ENCODE data around the gene RAB11FIP4.

The RAB11FIP4 gene

GRCh38 chr17:31548709-31549108 is 157.2 kb downstream of the RAB11FIP4 start:
- Mint-ChIP-seq H3K36me3 (ENCODE audit: low read depth) (no peaks in the 10 kb centered on the region), H3K9me3 (no peaks in the 10 kb centered on the region), H3K4me1 (ENCODE audit: low read depth) (peaks cover 19% of the 10 kb centered on the region), H3K27ac (peak overlapping the region; percentile 84), H3K4me3 (peak overlapping the region; percentile 93), H3K27me3 (ENCODE audit: low read depth) (peaks cover 17% of the 10 kb centered on the region)
- DNase-seq (ENCODE audit: low spot score): no peak

DNA sequence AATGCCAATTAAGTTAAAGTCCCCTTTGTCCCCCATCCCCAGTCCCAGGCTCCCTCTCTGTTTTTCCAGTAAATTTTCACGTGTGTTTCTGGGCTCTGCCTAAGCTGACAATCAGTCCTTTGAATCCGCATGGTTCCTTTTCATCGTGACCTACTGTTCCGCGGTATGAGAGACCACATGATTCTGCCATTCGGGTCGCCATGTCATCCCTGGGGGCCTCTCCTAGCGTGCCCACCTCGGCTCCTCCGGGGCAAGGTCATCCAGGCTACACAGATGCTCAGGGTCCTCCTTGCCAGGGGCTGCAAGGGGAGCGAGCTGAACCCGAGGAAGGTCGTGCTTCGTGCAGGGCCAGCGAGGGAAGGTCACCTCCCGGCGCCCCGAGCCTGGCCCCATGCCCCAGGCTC is 157.6 kb downstream of the RAB11FIP4 start:
- no peaks in the 10 kb centered on the region for H3K9me3 Mint-ChIP-seq
- H3K36me3 Mint-ChIP-seq (ENCODE audit: low read depth): no peaks in the 10 kb centered on the region
- H3K4me1 Mint-ChIP-seq (ENCODE audit: low read depth): peaks cover 19% of the 10 kb centered on the region
- peak overlapping the region; percentile 84 for H3K27ac Mint-ChIP-seq
- peaks cover 20% of the 10 kb centered on the region for H3K27me3 Mint-ChIP-seq (ENCODE audit: low read depth)
- no peak for DNase-seq (ENCODE audit: low spot score)
- H3K4me3 Mint-ChIP-seq: peak overlapping the region; percentile 93

DNA sequence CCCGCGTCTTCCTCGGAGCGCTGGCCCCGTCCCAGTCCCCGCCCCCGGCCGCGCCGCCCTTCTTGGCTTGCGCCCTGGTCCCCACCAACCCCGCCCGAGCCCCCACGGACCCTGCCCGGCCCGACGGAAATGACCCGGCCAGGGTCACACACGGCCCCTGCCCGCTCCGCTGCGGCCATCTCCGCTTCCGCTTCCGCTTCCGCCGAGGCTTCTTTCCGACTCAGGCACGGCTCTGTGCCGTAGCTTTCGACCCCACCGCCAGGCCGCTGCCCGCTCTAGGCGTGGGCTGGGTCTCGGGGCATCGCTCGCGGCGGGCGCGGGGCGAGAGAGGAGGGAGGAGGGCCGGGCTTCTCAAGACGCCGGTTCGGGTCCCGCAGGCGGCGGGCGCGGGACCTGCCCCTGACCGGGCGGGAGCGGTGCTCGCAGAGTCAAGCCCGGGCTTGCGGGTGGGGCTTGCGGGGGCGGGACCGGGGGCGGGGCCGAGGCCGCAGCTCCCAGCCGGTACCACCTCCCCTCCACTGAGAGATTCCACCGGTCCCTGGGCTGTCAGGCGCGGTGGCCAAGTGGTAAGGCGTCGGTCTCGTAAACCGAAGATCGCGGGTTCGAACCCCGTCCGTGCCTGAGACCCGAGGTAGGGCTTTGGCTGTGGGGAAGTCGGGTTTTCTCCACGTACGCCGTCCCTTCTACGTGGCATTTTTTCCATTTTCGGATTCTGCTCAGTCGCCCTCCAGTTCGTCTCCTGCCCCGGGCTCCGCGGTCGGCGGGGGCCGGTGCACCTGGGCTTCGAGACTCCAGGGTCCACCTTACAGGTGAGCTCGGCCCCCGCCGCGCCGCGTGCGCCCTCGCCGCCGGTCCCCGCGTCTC is 158.3 kb downstream of the RAB11FIP4 start:
- peak overlapping the region; percentile 88 for H3K27ac Mint-ChIP-seq
- peak; percentile 89 for DNase-seq (ENCODE audit: low spot score)
- peaks cover 24% of the 10 kb centered on the region for H3K27me3 Mint-ChIP-seq (ENCODE audit: low read depth)
- H3K4me3 Mint-ChIP-seq: peak overlapping the region; percentile 93
- H3K36me3 Mint-ChIP-seq (ENCODE audit: low read depth): no peaks in the 10 kb centered on the region
- peaks cover 19% of the 10 kb centered on the region for H3K4me1 Mint-ChIP-seq (ENCODE audit: low read depth)
- H3K9me3 Mint-ChIP-seq: no peaks in the 10 kb centered on the region

GRCh38 chr17:31550389-31551056 is 159.0 kb downstream of the RAB11FIP4 start:
- peaks cover 24% of the 10 kb centered on the region for H3K27me3 Mint-ChIP-seq (ENCODE audit: low read depth)
- peaks cover 20% of the 10 kb centered on the region for H3K4me1 Mint-ChIP-seq (ENCODE audit: low read depth)
- H3K4me3 Mint-ChIP-seq: peak overlapping the region; percentile 88
- no peak for DNase-seq (ENCODE audit: low spot score)
- H3K9me3 Mint-ChIP-seq: no peaks in the 10 kb centered on the region
- no peaks in the 10 kb centered on the region for H3K36me3 Mint-ChIP-seq (ENCODE audit: low read depth)
- peak overlapping the region; percentile 78 for H3K27ac Mint-ChIP-seq

- Mint-ChIP-seq H3K4me3 (no peak overlapping the region), H3K27ac (no peak overlapping the region), H3K9me3 (no peaks in the 10 kb centered on the region), H3K36me3 (ENCODE audit: low read depth) (no peaks in the 10 kb centered on the region), H3K27me3 (ENCODE audit: low read depth) (peaks cover 30% of the 10 kb centered on the region), H3K4me1 (ENCODE audit: low read depth) (peaks cover 20% of the 10 kb centered on the region)
- DNase-seq (ENCODE audit: low spot score): no peak
These were observed 161.1 kb downstream of the RAB11FIP4 start for GRCh38 chr17:31552568-31552967.

- peaks cover 38% of the 10 kb centered on the region for H3K27me3 Mint-ChIP-seq (ENCODE audit: low read depth)
- no peak overlapping the region for H3K27ac Mint-ChIP-seq
- no peak overlapping the region for H3K4me3 Mint-ChIP-seq
- H3K36me3 Mint-ChIP-seq (ENCODE audit: low read depth): no peaks in the 10 kb centered on the region
- H3K4me1 Mint-ChIP-seq (ENCODE audit: low read depth): peaks cover 17% of the 10 kb centered on the region
- no peaks in the 10 kb centered on the region for H3K9me3 Mint-ChIP-seq
- DNase-seq (ENCODE audit: low spot score): no peak
These were observed 162.0 kb downstream of the RAB11FIP4 start for GRCh38 chr17:31553506-31553905.

DNA sequence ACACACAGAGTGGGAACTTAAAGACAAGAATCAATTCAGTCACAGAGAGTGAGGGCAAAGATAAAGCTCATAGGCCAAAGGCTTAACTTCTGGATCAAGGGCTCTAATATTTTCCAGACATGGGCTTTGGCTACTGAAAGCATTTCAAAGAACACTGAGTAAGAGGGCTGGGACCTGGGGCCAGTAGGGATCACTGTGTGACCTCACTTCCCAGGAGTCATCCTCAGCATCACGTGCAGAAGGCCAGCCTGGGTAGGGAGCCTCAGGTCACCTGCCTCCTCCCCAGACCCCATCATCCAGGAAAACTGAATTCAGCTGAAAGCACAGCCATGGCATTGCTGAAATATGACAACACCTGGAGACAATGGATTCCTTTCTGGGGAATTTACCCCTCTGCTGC is 163.5 kb downstream of the RAB11FIP4 start:
- no peak for DNase-seq (ENCODE audit: low spot score)
- no peaks in the 10 kb centered on the region for H3K9me3 Mint-ChIP-seq

GRCh38 chr17:31556969-31557645 is 165.6 kb downstream of the RAB11FIP4 start:
- no peak for DNase-seq (ENCODE audit: low spot score)
- H3K4me1 Mint-ChIP-seq (ENCODE audit: low read depth): peaks cover 6% of the 10 kb centered on the region
- H3K4me3 Mint-ChIP-seq: no peak overlapping the region
- no peak overlapping the region for H3K27ac Mint-ChIP-seq
- H3K27me3 Mint-ChIP-seq (ENCODE audit: low read depth): peaks cover 44% of the 10 kb centered on the region
- H3K36me3 Mint-ChIP-seq (ENCODE audit: low read depth): no peaks in the 10 kb centered on the region
- no peaks in the 10 kb centered on the region for H3K9me3 Mint-ChIP-seq

More for the DNA sequence above, 163.5 kb downstream of the RAB11FIP4 start:
- no peaks in the 10 kb centered on the region for H3K36me3 Mint-ChIP-seq (ENCODE audit: low read depth)
- H3K4me3 Mint-ChIP-seq: no peak overlapping the region
- peaks cover 39% of the 10 kb centered on the region for H3K27me3 Mint-ChIP-seq (ENCODE audit: low read depth)
- H3K4me1 Mint-ChIP-seq (ENCODE audit: low read depth): peaks cover 13% of the 10 kb centered on the region
- no peak overlapping the region for H3K27ac Mint-ChIP-seq

- H3K4me1 Mint-ChIP-seq (ENCODE audit: low read depth): peaks cover 4% of the 10 kb centered on the region
- DNase-seq (ENCODE audit: low spot score): peak; percentile 62
- H3K36me3 Mint-ChIP-seq (ENCODE audit: low read depth): no peaks in the 10 kb centered on the region
- H3K4me3 Mint-ChIP-seq: peak overlapping the region; percentile 72
- H3K27me3 Mint-ChIP-seq (ENCODE audit: low read depth): peaks cover 33% of the 10 kb centered on the region
- no peaks in the 10 kb centered on the region for H3K9me3 Mint-ChIP-seq
- H3K27ac Mint-ChIP-seq: no peak overlapping the region
These were observed 167.5 kb downstream of the RAB11FIP4 start for GRCh38 chr17:31558748-31559583.

- H3K9me3 Mint-ChIP-seq: no peaks in the 10 kb centered on the region
- H3K4me3 Mint-ChIP-seq: peak overlapping the region; percentile 32
- H3K27ac Mint-ChIP-seq: no peak overlapping the region
- DNase-seq (ENCODE audit: low spot score): no peak
- peaks cover 28% of the 10 kb centered on the region for H3K27me3 Mint-ChIP-seq (ENCODE audit: low read depth)
- H3K36me3 Mint-ChIP-seq (ENCODE audit: low read depth): no peaks in the 10 kb centered on the region
- H3K4me1 Mint-ChIP-seq (ENCODE audit: low read depth): peaks cover 4% of the 10 kb centered on the region
These were observed 168.4 kb downstream of the RAB11FIP4 start for GRCh38 chr17:31559584-31560501.

DNA sequence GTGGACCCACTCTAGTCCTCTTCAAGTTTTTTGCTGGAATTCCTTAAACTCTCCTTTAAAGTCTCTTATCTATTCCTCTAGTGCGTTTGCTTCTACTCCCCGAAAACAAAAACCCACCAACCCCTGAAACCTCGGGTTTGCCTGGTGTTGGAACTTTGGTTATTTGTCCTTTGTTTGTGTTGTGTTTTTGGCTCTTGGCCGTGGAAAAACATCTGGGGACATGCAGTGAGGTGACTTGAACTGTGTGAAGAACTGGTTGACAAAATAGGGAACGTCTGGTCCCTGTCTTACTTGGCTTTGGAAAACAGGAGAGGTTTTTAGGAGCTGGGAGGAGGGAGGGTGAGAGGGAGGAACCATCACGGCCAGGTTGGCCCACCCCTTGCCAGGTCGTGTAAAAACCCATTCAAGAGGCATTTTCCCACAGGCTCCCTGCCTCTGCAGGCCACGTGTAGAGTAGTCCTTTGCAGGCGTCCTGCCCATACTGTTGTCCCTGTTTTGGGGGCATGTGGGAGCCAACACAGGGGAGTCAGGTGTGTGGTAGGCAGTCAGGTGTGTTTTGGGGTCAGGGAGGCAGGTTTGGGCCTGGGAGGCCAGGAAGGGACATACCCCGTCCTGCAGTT is 169.3 kb downstream of the RAB11FIP4 start:
- Mint-ChIP-seq H3K4me1 (ENCODE audit: low read depth) (peaks cover 3% of the 10 kb centered on the region), H3K27ac (no peak overlapping the region), H3K9me3 (no peaks in the 10 kb centered on the region), H3K27me3 (ENCODE audit: low read depth) (peaks cover 28% of the 10 kb centered on the region), H3K36me3 (ENCODE audit: low read depth) (no peaks in the 10 kb centered on the region), H3K4me3 (peak overlapping the region; percentile 32)
- no peak for DNase-seq (ENCODE audit: low spot score)
